HG02884 (cell line): ENCODE measurements around the gene METRNL.
"Not testable (repeated sequence)": the region's sequence is repeated elsewhere in the genome, so short reads cannot be mapped to it uniquely, and the experiment has no call there.

ENCODE experiments used
- ATAC-seq: cut with Tn5 transposase; IDR thresholded peaks from one replicate; pipeline ENCODE4 v1.9.1; 2021; ENCODE audit warnings: mild to moderate bottlenecking, moderate library complexity; ENCODE audit not compliant: unreplicated experiment

Gene METRNL

DNA sequence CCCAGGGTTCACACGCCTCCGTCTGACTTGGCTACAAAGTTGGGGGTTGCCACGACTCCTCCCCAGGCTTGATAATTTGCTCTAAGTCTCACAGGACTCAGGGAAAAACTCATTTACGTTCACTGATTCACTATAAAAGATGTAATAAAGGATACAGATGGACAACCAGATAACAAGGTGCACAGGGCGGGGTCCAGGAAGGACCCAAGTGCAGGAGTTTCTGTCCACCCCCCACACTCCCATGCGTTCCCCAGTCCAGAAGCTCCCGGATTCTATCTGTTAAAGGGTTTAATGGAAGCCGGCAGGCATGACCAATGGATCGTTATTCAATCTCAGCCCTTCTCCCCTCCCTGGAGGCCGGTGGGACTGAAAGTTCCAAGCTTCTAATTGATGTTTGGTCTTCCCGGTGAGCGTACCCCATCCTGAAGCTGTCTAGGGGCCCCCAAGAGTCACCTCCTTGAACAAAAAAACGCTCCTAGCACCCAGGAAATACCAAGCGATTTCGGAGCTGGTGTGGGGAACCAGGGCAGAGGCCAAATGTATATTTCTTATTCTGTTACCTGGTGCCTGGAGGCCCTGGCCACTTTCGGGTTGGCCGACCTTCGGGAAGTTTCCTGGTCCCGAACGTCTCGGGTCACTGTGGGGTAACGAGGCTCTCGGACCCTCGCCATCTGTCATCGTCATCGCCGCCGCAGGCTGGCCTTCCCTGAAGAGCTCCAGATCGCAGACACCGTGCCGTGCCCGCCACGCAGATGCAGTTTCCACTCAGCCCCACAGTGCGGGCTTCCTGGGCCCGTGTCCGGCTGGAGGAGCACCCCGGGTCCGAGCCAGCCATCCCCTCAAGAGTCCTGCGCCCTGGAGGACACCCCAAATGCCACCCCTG lies 13.5 kb upstream of the METRNL start:
- no peak for ATAC-seq

DNA sequence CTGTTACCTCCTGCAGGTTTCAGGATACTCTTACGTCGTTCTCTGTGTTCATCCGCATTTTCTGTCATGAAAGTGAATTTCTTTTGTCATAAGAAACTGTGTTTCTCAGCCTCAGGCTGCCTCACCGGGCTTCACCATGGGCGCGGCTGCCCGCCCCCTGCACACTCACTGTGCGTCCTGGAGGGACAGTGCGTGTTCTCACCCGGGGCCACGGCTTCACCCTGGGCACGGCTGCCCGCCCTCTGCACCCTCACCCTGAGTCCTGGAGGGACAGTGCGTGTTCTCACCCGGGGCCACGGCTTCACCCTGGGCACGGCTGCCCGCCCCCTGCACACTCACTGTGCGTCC lies 12.9 kb upstream of the METRNL start:
- not testable (repeated sequence) for ATAC-seq

DNA sequence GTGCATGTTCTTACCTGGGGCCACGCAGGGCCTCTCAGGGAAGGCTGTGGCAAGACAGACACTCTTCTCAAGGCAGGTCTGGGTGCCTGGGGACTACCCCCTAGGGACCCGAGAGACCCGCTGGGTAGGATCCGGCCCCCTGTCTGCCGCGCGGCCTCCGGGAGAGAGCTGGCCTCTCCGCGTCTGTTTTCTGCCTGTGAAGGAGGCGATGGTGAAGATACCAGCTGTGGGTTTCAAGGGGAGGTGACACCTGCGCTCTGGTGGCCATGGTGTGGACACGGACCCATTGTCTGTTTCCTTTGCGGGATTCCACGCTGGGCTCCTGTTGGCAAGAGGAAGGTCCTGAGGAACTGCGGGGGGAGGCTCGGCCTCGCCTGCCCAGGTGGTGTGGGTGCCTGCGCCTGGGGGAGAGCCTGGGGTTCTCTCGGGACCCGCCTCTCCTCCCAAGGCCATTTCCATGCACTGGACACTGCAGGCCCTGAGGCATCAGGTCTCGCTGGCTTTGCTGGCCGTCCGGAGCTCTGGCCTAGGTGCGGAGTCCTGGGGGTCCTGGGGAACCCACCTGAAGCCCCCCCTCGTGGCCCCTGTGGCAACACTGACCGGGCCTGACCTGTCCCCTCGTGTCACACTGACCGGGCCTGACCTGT lies 12.2 kb upstream of the METRNL start:
- ATAC-seq = no peak

DNA sequence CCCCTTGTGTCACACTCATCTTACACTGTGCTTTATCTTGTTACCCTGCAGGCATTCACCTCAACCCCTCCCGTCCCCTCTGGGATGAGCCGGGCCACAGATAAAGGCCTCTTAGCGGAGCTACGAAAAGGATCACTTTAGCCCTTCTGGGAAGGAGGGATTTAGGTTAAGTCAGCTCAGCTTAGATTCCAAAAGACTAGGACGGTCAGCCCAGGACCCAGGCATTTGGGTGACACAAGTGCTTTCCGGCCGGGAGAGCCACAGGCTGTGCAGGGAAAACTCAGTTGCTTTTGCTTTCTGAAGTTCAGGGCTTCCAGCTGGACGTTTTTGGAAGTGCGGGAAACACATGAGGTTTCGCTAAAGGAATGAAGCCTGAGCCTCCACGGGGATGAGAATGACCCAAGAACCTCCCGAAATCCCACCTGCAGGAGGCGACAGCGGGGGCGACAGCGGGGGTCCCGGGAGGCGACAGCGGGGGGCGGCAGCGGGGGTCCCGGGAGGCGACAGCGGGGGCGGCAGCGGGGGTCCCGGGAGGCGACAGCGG lies 11.6 kb upstream of the METRNL start:
- ATAC-seq = no peak

DNA sequence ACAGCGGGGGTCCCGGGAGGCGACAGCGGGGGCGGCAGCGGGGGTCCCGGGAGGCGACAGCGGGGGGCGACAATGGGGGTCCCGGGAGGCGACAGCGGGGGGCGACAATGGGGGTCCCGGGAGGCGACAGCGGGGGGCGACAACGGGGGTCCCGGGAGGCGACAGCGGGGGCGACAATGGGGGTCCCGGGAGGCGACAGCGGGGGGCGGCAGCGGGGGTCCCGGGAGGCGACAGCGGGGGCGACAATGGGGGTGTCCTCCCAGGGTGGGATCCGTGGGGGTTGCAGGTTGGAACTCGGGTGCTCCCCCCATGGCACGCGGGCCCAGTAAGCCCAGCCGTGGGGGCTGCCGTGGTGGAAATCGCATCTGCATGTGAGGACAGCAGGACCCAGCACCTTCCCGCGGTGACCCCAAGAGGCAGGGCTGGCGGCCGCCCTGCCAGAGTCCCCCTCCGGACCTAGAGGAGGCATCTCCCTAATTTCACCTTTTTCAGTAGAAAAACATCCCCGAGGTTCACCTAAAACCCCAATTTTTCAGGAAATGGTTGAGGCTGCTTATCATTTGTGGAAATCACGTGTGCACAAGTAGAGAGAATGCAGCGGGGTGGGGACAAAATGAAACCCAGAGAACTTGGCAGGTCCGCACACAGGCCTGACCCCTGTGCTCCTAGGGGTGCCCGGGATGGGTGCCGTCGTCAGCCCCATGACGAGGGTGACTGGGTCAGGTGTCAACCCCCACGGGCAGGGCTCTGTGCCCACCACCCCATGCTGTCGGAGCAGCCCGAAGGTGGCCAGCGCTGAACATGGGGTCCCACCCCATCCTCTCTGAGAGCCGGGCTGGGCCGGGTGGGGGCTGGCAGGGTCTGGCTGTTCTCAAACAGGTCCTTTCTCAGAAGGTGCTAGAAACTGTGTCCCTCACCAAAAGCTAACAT lies 10.5 kb upstream of the METRNL start:
- no peak for ATAC-seq

DNA sequence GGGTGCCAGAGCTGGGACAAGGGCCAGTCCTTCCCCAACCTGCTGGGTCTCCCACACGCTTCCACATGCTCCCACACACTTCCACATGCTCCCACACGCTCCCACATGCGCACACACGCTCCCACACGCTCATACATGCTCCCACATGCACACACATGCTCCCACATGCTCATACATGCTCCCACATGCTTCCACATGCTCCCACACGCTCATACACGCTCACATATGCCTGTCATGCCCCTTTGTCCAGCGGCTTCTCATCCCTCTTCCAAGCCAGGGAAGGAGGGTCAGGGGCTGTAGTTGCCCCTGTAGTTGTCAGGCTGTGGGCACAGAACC lies 9.9 kb upstream of the METRNL start:
- no peak for ATAC-seq

DNA sequence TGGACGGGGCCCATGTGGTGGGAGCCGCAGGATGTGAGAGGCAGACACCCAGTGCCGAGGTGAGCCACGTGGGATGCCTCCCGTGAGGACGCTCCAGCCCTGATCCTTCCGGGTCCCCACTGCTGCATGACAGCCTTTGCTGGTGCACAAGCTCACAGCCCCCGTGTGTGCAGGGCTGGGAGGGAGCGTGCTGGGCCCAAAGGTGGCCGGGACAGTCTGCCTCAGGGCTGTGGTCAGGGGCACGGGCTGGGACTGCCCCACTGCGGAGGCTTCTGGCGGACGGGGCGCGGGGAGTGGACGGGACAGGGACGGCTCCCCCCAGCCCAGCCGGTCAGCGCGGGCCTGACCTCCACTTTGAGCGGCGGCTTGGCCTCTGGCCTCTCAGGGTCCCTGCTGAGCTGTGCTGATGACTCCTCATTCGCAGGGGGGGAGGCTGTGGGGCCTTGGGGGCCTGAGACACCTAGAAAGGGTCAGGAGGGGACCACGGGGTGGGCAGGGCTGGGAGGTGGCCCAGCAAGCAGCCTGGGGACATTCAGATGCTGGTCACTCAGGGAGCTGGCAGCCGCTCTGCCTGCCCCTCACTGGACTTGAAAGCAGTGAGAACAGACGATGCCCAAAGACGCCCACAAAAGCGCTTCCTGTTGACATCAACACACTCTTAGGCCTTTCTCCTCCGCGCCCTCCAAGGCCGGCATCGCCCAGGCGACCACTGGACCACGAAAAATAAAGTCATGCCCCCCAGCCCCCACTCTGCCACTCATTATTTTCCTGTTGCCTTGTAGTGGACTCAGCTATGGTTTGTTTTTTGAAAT lies 9.3 kb upstream of the METRNL start:
- ATAC-seq = no peak

DNA sequence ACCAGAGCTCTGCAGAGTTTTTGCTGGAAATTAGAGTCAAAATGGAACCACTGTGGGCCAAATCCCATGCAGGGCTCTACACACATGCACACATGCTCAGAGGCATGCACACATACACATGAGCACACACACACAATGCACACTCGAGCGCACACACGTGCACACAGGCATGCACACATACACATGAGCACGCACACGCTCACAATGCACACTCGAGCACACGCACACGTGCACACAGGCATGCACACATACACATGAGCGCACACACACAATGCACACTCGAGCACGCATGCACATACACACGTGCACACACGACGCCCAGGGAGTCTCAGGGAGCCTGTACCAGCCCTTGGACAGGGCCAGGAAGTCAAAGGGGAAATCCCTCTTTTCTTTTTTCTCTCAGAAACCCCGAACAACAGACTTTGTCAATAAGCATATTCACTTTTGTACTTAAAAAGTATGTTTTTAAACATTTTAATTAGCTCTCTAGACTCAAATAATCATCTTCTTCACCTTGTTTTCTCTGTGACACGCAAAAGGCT lies 8.5 kb upstream of the METRNL start:
- ATAC-seq = no peak

DNA sequence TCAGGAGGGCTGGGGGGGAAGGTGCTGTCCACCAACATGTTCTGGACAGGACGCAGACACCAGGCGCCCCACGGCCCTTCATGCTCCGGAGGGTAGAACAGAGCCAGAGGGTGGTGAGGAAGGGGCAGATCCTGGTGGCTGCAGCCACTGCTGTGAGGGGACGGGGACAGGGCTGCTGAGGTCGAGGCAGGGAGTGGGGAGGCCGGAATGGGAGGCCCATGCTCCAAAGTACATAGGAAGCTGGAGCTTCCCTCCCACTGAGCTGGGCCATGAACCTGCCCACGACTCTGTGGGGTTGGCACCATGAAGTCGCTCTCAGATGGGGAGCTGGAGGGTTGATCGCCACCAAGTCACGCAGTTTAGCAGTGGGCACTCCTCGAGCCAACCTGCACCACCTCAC lies 8.0 kb upstream of the METRNL start:
- ATAC-seq = no peak

DNA sequence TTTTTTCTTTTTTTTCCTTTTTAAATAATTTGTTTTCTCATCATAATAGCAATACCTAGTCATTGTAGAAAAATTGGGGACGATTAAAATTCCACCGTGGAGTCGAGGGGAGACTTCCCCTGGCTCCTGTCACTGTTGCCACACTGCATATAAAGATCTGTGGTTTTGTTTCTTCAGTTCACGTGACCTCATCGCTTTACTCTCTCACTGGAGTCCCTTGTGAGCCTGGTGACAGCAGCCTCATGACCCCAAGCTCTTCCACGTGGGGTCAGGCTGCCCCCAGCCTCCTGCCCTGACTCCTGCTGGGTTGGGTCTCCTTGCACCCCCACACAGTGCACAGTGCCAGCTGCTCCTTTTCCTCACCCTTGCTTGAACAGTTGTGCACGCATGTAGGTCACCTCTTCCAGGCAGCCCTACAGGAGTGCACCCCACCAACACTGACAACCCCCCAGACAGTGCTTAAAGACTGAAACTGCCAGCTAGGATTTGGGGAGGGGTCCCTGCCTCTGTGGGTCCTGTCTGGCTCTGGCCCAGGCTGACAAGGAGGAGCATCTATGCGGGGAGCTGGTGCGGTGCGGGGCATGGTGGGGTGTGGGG lies 7.3 kb upstream of the METRNL start:
- no peak for ATAC-seq

DNA sequence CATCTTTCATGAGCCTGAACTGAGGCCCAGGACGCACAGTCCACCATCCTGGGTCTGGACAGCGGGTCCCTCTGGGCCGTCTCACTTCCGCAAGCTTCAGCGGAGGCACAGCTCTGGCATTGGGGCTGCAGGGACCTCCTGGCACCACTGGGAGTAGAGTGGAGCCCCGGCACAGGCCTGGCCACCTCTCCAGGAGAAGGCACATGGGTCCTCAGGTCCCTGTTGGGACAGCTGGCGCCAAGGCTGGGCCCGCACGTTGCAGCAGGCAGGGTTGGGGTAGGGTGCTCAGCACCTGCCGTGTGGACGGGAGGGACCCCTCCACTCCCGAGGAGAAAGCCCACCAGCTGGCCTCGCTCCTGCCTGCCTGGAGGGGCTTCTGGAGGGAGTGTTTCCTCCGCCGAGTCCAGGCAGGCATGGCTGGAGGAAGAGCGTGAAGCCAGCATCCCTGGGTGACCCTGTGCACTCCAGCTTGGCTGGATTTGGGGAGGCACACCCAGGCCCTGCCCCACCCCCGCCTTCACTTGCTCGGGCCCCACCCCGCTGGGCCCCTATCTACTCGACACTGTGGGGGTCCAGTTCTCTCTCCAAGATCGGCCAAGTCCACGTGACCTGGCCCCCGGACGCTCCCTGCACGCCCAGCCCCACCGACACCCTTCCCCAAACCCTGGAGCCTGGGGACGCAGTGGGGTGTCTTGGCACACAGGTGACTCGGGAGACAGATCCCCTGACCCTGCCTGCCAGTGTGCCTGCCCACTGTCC lies 6.6 kb upstream of the METRNL start:
- ATAC-seq = no peak

DNA sequence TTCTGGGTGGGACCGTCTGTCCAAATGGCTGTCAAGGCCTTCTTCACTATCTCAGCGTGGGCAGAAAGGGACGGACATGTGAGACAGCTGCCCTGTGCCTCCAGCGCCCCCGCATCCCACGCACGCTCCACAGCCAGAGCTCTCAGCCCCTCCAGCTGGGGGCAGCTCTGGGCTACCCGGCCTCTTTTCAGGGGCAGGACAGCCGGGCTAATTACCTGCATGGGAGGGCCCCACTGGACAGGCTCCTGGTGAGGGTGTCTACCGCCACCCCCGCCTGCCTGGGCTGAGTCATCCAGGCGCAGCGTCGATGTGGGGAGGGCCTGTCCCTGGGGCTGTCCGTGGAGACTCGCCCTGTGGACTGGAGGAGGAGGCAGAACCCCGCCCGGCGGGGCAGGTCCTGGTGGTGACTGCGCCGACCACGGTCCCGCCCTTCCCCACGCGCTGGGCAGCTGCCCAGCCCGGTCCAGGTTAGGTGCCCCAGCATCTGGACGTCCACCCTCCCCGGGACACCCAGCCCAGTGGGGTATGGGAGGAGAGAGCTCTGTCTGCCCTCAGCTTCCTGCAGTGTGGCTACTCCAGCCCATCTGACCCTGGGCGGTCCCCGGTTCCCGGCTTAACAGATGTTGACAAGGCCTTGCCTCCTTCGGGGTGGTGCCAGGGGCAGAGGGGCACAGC lies 5.9 kb upstream of the METRNL start:
- ATAC-seq = no peak

DNA sequence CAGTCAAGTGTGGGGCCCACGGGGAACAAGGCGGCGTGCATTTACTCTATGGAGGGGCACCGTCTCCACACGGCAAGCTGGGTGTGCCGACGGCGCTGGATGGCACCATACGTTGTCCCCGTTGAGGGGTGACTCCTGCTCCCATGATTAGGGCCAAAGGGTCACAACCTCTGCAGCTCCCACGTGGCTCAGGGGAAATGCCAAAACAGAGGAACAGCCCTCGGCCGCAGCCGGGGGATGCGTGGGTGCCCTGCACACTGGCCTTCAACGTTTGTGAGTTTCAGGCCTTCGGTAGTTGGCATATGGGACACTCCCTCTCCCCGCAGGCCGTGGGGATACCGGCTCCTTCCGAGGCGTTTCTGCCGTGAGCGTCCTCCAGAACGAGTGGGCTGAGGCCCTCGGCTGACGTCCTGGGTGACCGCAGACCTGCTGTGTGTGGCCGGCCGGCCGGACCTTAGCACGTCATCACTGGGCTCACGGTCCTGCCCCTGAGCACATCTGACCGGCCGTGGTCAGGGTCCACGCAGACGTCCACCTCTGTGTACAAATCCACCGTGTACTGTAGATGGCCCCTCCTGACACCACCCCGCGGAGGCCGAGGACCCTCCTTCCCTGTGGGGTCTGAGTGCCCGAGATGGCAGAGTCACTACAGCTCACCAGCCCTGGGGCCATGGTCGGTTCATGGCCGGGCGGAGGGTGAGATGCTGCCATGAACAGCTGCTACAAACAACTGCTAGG lies 4.8 kb upstream of the METRNL start:
- ATAC-seq = no peak

DNA sequence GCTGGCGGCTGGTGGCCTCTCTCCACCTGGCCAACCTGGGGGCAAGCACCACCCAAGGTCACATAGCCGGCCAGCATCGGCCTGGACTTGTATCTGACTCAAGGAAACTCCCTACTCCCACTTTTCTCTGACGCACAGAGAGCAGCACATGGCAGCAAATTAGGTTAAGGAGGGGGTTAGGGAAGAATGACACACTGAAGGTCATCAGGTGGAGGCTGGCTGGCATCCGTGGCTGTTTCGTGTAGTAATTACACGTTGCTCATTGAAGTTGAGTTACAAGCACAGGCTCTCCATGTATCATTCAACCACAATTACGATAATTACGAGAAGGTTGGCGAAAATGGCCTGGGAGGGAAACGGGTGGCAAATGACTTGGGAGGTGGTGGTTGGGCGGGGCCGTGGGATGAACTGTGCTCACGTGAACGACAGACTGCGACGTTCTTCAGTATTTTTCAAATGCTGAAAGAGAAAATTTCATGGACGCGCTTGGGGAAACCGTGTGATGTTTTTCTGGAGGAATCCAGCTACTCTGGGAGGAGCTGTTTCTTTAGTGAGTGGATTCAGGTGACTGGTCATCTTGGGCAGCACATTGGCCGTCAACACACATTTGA lies 4.0 kb upstream of the METRNL start:
- no peak for ATAC-seq

DNA sequence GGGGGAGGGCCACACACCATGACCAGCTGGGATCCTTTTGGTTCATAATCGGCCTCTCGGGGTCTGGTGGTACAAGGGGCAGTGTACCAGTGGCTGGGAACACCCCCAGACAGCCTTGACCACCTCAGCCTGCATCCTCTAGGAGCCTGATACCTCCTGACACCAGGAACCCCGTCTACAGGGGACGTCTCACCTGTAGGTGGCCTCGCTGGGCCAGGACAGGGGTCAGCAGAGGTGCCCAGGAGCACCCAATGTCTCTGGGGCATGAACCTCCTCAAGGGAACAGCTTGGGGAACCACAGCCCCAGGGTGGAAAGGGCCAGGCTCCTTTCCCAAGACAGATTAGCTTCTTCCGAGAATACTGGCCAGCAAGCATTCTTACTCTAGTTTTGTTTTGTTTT lies 2.5 kb upstream of the METRNL start:
- no peak for ATAC-seq

DNA sequence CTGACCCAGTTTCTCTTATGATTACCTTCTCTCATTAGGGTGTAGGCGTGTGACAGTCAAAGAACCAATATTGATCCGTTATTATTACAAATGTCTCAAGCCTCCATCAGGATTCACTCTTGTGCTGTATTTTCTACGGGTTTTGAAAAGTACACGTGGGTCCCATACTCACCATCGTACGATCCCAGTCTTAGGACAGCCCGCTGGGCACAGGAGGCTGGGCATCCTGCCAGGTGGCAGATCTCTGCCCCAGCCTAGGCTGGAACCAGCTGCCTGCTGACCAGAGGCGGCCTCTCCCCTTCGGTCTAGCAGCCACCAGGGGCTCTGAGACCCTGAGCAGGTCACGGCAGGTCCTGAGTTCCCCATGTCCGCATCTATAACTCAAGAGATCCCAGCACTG lies 2.0 kb upstream of the METRNL start:
- ATAC-seq = no peak

DNA sequence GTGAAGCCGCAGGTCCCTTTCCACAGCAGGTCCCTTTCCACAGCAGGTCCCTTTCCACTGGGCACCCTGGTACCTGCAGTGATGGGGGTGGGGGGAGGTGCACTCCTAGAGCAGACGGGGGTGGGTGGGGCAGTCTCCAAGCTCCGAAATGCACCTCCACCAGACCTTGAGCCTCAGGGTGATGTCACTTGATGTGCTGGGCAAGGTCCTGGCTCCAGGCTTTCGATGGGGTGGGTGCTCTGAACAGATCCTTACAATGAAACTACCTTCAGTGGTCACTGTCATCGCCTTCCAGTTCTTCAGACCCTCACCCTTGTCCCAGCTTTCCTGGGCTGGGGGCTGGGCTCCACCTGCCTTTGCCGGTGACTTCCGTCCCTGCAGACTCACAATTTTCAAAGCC lies 1.5 kb upstream of the METRNL start:
- ATAC-seq = no peak
